ENCODE data around the gene LHFPL3. TPM values are rescaled to one million over a fixed set of nuclear protein-coding genes. Genes with fewer than 3 reads are reported as not detected.

The LHFPL3 gene
- total RNA-seq, 1 experiment from 2014 or later = not detected

DNA sequence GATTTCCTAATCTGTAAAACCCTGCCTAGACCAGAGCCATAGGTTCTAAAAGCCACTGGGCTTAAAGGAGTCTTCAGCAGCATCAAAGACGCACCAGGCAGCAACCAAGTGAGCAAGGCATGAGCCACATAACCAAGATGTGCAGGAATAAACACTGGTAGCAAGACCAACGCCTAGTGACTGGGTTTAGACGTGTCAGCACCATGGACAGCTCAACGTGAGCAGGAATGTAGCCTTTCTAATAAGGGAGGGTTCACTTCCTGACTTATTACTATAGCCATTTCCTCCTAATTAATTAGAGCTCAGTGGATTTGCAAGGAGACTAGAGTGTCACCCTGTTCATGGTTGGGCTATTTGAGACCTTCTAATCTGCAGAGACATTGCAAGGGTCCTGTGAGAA, 223.7 kb downstream of the LHFPL3 start:
- no peak overlapping the region for H3K27ac ChIP-seq (ENCODE audit: low read depth, low read length)
- ChIA-PET RAD21 (ENCODE audit: low non-redundant PET in 1 of 2, low total read pairs in 2 of 2, uncharacterized antibody in 2 of 2, unreplicated experiment in 2 of 2) (no interaction called here), POLR2A (no interaction called here), CTCF (no interaction called here)
- H3K79me2 ChIP-seq (ENCODE audit: insufficient read depth, low read length) = no peaks in the 10 kb centered on the region
- no peaks in the 10 kb centered on the region for H3K36me3 ChIP-seq (ENCODE audit: control insufficient read depth in 1 of 2, insufficient read depth in 2 of 2, low read length in 2 of 2)
- H3K4me2 ChIP-seq (ENCODE audit: low read length) = no peak overlapping the region
- ATAC-seq (no peak), DNase-seq (ENCODE audit: low read depth, low spot score) (peak; percentile 2)
- TF ChIP-seq RAD21 (IDR thresholded peaks at IDR 0.05; ENCODE audit: low read depth) = no peak
- no peak for TF ChIP-seq TCF7L2 (IDR thresholded peaks at IDR 0.05; ENCODE audit: borderline replicate concordance, extremely low read depth, insufficient read depth, insufficient read length)
- TF ChIP-seq, protein P1, sequence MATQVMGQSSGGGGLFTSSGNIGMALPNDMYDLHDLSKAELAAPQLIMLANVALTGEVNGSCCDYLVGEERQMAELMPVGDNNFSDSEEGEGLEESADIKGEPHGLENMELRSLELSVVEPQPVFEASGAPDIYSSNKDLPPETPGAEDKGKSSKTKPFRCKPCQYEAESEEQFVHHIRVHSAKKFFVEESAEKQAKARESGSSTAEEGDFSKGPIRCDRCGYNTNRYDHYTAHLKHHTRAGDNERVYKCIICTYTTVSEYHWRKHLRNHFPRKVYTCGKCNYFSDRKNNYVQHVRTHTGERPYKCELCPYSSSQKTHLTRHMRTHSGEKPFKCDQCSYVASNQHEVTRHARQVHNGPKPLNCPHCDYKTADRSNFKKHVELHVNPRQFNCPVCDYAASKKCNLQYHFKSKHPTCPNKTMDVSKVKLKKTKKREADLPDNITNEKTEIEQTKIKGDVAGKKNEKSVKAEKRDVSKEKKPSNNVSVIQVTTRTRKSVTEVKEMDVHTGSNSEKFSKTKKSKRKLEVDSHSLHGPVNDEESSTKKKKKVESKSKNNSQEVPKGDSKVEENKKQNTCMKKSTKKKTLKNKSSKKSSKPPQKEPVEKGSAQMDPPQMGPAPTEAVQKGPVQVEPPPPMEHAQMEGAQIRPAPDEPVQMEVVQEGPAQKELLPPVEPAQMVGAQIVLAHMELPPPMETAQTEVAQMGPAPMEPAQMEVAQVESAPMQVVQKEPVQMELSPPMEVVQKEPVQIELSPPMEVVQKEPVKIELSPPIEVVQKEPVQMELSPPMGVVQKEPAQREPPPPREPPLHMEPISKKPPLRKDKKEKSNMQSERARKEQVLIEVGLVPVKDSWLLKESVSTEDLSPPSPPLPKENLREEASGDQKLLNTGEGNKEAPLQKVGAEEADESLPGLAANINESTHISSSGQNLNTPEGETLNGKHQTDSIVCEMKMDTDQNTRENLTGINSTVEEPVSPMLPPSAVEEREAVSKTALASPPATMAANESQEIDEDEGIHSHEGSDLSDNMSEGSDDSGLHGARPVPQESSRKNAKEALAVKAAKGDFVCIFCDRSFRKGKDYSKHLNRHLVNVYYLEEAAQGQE (IDR thresholded peaks at IDR 0.05; ENCODE audit: low read depth) = peak; percentile 89
- no peak for TF ChIP-seq YY1 (IDR thresholded peaks at IDR 0.05; ENCODE audit: extremely low read depth, insufficient replicate concordance, low read depth, low read length)
- no peak for TF ChIP-seq ZFX (IDR thresholded peaks at IDR 0.05)
- no peak for TF ChIP-seq POLR2A (IDR thresholded peaks at IDR 0.05; ENCODE audit: borderline replicate concordance, extremely low read depth, insufficient read depth, insufficient read length)
- TF ChIP-seq JUND (IDR thresholded peaks at IDR 0.05) = no peak
- TF ChIP-seq, protein P2, sequence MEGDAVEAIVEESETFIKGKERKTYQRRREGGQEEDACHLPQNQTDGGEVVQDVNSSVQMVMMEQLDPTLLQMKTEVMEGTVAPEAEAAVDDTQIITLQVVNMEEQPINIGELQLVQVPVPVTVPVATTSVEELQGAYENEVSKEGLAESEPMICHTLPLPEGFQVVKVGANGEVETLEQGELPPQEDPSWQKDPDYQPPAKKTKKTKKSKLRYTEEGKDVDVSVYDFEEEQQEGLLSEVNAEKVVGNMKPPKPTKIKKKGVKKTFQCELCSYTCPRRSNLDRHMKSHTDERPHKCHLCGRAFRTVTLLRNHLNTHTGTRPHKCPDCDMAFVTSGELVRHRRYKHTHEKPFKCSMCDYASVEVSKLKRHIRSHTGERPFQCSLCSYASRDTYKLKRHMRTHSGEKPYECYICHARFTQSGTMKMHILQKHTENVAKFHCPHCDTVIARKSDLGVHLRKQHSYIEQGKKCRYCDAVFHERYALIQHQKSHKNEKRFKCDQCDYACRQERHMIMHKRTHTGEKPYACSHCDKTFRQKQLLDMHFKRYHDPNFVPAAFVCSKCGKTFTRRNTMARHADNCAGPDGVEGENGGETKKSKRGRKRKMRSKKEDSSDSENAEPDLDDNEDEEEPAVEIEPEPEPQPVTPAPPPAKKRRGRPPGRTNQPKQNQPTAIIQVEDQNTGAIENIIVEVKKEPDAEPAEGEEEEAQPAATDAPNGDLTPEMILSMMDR (IDR thresholded peaks at IDR 0.05 in 2 of 3, conservative IDR thresholded peaks at IDR 0.05 in 1 of 3; ENCODE audit: borderline replicate concordance in 1 of 3, insufficient read depth in 1 of 3, low read depth in 2 of 3, low read length in 2 of 3) = no peak
- no peak overlapping the region for H2AFZ ChIP-seq (ENCODE audit: low read depth, low read length, poor library complexity, severe bottlenecking)
- H3K9me2 ChIP-seq (ENCODE audit: insufficient read depth) = no peaks in the 10 kb centered on the region
- H3K9ac ChIP-seq (ENCODE audit: low read length) = no peak overlapping the region
- intact Hi-C loops (cut with micrococcal nuclease) = loop anchor here (10.0 kb wide), 1 partner anchor 73 kb away; no protein-coding TSS in a partner anchor
- H3K4me3 ChIP-seq (replicated peaks in 1 of 2; ENCODE audit: low read depth in 1 of 2, low read length in 2 of 2) = no peak overlapping the region
- H4K20me1 ChIP-seq (ENCODE audit: insufficient read depth) = no peaks in the 10 kb centered on the region
- H3K4me1 ChIP-seq (ENCODE audit: control insufficient read depth in 1 of 2, insufficient read depth in 2 of 2, low read length in 2 of 2) = no peaks in the 10 kb centered on the region
- no peaks in the 10 kb centered on the region for H3K27me3 ChIP-seq (ENCODE audit: insufficient read depth, low read length)
- BruUV-seq (replicated peaks) = no TSS peak
- H3K9me3 ChIP-seq (ENCODE audit: control insufficient read depth in 1 of 2, insufficient read depth in 1 of 2, low read depth in 1 of 2, low read length in 2 of 2) = no peaks in the 10 kb centered on the region
